ENCODE data around the gene ASGR1.

GRCh38 chr17:7221278-7222092 is 42.3 kb upstream of the ASGR1 start:
- TF ChIP-seq CTCF (IDR thresholded peaks at IDR 0.05) (no peak), POLR2AphosphoS5 (IDR thresholded peaks at IDR 0.05) (no peak), POLR2A (IDR thresholded peaks at IDR 0.05) (no peak)

All from breast epithelium (tissue), 3 donors.